HG02981 (cell line): ENCODE results near the gene DDX51.
"Not testable (repeated sequence)": the region's sequence is repeated elsewhere in the genome, so short reads cannot be mapped to it uniquely, and the experiment has no call there.

Experiments
- ATAC-seq: cut with Tn5 transposase; IDR thresholded peaks from one replicate; pipeline ENCODE4 v1.9.1; 2021; ENCODE audit warnings: mild to moderate bottlenecking, moderate library complexity; ENCODE audit not compliant: unreplicated experiment

DDX51 gene

GRCh38 chr12:132141976-132142678 is 2.0 kb downstream of the DDX51 start:
- no peak for ATAC-seq

- ATAC-seq: no peak
Observed at GRCh38 chr12:132140918-132141841, 2.9 kb downstream of the DDX51 start.

- ATAC-seq: no peak
Observed at GRCh38 chr12:132140501-132140900, 3.6 kb downstream of the DDX51 start.

GRCh38 chr12:132139912-132140311 is 4.2 kb downstream of the DDX51 start:
- no peak for ATAC-seq

- no peak for ATAC-seq
Observed at GRCh38 chr12:132138941-132139871, 4.9 kb downstream of the DDX51 start.

- ATAC-seq: no peak
Observed at GRCh38 chr12:132137483-132138125, 6.5 kb downstream of the DDX51 start.

DNA sequence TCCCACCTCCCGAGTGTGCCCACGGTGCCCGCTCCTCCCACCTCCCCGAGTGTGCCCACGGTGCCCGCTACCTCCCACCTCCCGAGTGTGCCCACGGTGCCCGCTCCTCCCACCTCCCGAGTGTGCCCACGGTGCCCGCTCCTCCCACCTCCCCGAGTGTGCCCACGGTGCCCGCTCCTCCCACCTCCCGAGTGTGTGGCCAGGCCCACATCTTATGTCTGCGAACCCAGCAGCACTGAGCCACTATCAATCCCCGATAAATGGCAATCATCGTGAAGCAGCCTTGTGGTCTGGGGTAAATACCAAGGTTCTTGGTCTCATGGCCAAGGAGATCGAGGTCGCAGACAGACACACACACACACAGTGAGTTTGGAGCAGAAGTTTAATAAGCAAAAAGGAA is 7.9 kb downstream of the DDX51 start:
- ATAC-seq: not testable (repeated sequence)

DNA sequence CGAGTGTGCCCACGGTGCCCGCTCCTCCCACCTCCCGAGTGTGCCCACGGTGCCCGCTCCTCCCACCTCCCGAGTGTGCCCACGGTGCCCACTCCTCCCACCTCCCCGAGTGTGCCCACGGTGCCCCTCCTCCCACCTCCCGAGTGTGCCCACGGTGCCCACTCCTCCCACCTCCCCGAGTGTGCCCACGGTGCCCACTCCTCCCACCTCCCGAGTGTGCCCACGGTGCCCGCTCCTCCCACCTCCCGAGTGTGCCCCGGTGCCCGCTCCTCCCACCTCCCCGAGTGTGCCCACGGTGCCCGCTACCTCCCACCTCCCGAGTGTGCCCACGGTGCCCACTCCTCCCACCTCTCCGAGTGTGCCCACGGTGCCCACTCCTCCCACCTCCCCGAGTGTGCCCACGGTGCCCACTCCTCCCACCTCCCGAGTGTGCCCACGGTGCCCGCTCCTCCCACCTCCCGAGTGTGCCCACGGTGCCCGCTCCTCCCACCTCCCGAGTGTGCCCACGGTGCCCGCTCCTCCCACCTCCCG is 9.4 kb downstream of the DDX51 start:
- not testable (repeated sequence) for ATAC-seq

- ATAC-seq: no peak
Observed at GRCh38 chr12:132133952-132134652, 10.0 kb downstream of the DDX51 start.

- ATAC-seq: no peak
Observed at GRCh38 chr12:132132609-132133430, 11.3 kb downstream of the DDX51 start.

DNA sequence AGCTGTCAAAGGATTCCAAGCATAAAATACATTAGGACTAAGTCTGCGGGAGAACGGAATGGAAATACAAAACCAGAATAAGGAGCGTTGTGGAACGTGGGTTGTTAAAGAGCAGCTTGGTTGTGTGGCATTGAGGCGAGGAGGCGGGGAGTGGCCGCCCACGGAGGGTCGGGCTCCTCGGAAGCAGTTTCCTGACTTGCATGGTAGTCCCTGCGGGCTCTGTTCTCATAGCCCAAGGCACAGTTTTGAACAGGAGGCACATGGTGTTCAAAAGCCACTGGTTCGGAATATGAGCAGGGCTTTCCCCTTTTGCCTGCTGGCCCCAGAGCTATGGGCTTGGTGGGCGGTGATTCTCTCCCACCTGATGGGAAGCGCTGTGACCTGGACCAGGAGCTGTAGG is 12.2 kb downstream of the DDX51 start:
- ATAC-seq: no peak

GRCh38 chr12:132131229-132131628 is 12.9 kb downstream of the DDX51 start:
- ATAC-seq: no peak

DNA sequence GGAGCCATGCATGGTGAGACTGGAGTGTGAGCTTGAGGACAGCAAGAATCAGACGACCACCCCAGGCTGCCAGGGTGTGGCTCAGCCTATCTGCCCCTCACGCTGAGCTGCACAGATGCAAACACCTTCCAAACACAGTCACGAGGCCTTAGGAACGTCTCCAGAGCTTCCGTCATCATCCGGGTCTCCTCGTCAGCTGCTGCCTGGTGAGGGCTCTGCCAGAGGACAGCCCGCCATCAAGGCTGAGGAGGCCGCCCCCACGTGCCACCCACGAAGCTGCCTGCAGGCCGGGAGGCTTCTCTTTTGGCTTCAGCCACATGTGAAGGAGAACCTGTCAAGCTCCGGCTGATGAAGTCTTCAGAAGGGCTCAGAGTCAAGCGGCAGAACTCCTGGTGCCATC is 13.4 kb downstream of the DDX51 start:
- ATAC-seq: no peak

DNA sequence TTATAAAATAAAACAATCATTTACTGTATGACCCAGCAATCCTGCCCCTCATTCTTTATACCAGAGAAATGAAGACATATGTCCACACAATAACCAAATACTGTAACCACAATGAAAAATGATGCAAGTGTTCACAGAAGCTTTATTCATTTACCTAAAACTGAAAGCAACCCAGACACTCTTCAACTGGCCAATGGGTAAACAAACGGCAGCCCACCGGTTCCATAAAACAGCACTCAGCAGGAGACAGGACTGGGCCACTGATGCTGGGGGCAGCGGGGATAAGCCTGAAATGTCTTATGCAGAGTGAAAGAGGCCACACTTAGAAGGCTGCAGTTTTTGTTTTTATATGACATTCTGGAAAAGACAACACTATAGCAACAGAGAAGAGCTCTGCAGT is 15.1 kb downstream of the DDX51 start:
- ATAC-seq: no peak

DNA sequence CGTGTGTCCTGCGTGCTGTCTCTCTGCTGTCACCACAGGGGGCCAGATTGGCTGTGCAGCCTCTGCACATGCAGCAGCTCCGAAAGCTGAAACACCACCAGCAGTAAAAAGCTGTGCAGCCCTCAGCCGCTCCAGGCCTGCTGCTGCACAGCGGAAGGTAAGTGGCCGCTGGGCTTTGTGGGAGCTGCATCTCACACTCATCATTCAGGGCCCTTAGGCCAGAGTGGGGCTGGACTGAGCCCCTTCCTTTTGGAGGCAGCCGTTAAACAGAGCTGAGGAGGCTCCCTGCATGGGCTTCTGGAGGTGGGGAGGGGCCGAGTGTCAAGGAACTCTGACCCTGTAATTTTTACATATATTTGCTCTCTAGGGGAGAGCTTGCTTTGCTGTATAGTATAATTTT is 17.1 kb downstream of the DDX51 start:
- ATAC-seq: no peak

- ATAC-seq: no peak
Observed at GRCh38 chr12:132125736-132126135, 18.4 kb downstream of the DDX51 start.

DNA sequence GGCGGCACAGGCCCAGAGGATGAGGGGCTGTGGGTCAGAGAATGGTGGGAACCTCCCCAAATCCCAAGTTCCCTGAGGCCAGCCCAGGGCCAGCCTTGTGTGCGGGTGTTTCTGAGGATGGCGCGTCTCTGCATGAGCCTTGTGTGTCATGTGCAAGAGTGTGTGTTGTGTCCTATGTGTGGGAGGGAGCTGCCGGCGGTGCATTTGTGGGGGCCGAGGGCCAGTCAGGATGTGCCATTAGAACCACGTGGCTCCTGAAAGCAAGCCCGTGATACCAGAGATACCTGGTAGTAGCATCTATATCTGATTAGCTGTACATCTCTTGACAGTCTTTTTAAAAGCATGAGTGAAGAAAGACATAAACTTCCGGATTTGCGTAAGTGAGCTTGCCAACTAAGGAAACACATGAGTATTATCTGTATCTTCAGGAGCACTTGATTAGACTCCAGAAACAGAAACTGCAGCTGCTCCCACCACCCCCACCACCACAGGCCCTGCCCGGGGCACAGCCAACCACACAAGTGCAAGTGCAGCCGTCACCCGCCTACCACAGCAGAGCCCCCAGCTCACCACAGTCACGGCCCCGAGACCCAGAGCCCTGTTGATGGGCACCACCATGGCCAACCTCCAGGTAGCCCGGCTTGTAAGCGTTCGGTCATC is 19.2 kb downstream of the DDX51 start:
- no peak for ATAC-seq
